Mammary epithelial cell (primary cell): ENCODE data around the gene CBX1.

Experiments
- CTCF ChIP-seq, 2 donors: IDR thresholded peaks in 1 of 2; conservative IDR thresholded peaks in 1 of 2; 2 replicates each; pipeline ENCODE4 v1.5.1; 2011 to 2012; ENCODE audit warnings: inconsistent platforms in 2 of 2, low read length in 2 of 2, mild to moderate bottlenecking in 2 of 2, control low read depth in 1 of 2, low read depth in 1 of 2; ENCODE audit not compliant: insufficient read depth in 1 of 2; ENCODE audit errors: extremely low read depth in 1 of 2
- EZH2 ChIP-seq: IDR thresholded peaks from 2 replicates; pipeline ENCODE4 v1.6.1; 2012; ENCODE audit warnings: low read length, inconsistent platforms, borderline replicate concordance

GRCh38 chr17:48131216-48131824, 30.0 kb upstream of the CBX1 start:
- TF ChIP-seq CTCF (conservative IDR thresholded peaks at IDR 0.05 in 1 of 2, IDR thresholded peaks at IDR 0.05 in 1 of 2; ENCODE audit: extremely low read depth in 1 of 2, insufficient read depth in 1 of 2, low read depth in 1 of 2, low read length in 2 of 2) (peak; percentile 84 to 87), EZH2 (no peak)
